NCI-H187 (cell line): Measurements from ENCODE around the gene EPB41.
"Not testable (repeated sequence)": the region's sequence is repeated elsewhere in the genome, so short reads cannot be mapped to it uniquely, and the experiment has no call there.

ENCODE experiments used
- DNase-seq, 2 experiments: peaks; one replicate each; lab custom pipeline; 2025; lab: John Stamatoyannopoulos, UW

The EPB41 gene

DNA sequence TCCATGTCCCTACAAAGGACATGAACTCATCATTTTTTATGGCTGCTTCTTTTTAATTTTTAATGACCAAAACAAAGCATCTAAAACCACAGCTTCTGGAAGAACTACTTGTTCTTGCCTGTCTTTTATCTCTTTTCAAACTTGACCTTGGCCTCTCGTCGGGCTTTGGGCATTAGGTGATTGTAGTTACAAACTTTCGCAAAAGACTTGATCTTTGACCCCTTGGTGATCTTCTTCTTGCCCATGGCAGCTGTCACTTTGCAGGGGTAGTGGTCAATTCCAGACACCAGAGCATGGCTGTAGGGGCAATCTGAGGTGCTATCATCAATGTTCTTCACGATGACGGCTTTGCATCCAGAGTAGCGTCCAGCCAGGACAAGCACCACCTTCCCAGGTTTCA lies 67.8 kb downstream of the EPB41 start:
- DNase-seq = no peak

DNA sequence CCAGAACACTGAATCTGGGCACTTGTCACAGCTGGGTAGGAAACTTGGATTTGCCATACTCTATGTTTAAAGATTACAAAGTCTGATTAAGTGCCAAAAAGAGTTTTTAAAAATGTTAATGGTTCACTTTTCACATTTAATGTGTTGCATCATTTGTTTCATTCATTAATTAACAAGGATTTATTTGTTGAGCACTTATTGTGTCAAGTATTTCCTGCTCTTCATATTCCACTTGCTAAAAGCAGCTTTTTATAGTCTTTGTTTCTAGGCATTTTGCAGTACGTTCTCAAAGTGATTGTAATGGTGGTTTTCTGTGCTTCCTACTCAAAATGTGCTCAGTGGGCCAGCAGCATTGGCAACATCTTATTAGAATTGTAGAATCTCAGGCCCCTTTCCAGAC lies 68.7 kb downstream of the EPB41 start:
- no peak for DNase-seq

DNA sequence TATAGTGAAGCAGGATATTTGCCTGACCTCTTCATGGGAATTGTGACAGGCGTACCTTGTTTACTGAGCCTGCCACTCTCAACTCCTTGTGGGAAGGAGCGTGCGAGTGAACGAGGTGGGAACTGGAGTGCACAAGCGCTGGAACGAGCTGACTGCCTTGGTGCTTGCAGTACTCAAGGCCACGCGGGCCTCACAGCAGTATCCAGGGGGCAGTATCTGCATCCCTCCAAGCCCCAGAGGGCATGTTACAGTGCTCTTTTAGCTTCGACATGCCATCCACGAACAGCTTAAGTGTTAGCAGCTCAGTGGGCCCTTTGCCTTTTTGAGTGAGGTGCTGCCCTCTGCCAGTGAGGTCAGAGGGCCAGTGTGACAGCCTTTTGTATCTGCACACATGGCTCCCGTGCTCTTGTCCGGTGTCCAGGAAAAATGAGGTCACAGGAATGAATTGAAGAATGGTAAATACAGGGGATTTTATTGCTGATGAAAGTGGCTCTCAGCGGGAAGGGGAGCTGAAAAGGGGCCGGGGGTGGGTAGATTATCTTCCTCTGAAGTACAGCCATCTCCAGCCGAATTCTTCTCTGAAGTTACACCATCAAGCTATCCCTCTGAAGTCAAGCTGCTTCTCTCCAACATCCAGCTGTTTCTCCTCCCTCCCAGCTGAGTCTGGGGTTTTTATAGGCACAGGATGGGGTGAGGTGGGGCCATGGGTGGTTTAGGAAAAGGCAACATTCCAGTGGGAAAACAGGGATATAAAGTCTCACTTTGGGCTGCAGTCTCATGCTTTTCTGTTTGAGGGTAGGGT lies 69.3 kb downstream of the EPB41 start:
- DNase-seq = no peak

DNA sequence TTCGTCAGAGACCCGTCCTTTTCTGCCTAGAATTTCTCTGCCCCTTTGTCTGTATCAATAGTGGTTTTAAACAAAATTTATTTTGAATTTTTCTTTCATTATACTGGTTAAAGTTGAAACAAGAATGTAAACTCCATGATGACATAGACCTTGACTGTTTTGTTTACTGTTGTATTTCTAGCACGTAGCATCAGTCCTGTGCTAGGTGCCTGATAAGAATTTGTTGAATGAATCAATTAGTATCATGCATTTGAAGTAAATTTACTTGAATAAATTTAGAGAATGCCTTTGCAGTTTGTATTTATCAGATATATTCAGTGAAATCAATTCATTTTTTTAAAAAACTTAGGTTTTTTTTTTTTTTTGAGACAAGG lies 69.9 kb downstream of the EPB41 start:
- no peak for DNase-seq

DNA sequence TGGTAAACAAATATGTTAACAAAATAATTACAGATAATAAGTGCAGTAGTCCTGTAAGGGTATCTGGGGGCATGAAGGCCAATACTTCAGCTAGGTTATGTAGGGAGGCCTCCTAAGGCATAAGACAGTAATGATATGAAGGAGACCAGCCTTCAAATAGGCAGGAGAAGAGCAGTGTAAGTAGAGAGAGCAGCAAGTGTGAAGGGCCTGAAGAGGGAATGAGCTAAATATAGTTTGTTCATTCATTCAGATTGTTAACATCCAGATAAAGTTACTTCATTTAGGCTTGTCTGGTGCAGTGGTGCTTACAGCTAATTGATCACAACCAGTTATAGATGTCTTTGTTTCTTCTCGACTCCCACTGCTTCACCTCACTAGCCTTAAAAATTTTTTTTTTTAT lies 71.1 kb downstream of the EPB41 start:
- DNase-seq = no peak

DNA sequence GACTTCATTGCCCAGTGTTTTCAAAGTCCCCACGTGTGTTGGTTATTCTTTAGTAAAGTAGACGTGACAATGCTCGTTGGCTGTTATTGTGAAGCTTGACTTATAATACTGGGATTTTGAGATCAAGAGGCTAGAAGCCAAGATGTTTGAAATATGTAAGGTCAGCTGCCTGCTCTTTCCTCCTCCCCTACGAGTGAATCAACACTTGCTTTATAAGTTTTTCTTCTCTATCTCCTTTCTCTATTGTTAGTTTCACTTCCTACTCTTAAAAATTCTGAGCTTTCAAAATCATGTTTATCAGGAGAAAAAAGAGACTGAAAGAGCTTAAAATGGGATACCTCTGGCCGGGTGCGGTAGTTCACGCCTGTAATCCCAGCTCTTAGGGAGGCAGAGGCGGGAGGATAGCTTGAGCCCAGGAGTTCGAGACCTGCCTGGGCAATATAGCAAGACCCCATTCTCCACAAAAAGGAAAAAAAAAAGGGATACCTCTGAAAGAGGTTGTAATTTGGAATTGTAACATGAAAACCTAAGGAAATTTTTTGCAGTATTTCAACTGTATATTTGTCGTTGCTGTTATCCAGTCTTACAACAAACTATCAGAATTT lies 72.0 kb downstream of the EPB41 start:
- DNase-seq = no peak

DNA sequence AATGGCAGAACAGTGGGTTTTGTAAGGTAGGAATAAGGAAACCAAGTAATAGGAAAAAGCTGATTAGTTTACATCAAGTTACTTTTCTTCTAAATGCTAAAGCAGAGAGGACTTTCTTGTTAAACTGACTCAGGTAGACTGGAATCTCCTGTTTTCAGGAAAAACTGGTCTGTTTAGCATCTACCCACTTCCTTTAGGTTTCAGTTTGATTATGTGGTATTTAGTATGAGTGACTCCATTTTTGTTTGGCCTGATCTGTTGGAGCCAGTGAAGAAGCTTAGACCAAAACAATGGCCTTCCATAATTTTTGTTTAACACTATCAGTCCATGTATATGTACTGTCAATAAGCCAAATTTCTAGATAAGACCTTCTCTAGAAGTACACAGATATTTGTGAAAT lies 88.4 kb downstream of the EPB41 start:
- DNase-seq = no peak

DNA sequence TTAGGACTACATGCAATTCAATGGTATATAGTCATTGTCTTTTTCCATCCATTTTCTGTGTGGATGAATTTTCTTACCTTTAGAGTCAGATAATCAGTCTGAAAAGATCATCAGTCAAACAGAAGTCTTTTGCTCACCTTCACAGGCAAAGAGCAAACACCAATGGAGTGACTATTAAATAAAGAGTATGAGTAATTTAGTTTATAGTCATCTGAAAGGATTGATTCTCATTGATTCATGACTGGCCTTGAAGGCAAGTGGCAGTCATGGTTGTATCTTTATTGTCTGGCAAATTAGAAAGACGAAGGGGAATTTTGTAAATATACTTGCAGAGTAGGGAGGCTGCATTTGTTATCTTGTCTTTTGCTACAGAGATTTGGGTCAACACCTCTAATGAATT lies 89.9 kb downstream of the EPB41 start:
- DNase-seq = no peak

DNA sequence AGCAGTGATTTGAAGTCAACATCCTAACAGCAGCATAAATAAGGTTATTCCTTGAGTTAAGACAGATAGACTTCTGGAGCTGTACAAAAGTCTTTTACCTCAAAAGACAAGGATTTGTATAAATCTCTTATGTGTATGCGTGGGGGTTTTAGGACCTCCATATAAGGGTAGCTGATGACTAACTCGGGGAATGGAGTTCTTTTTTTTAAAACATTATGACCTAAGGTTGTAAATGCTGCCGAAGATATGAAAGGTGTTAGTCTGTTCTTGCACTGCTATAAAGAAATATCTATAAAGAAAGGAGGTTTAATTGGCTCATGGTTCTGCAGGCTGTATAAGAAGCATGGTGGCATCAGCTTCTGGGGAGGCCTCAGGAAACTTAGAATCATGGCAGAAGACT lies 90.4 kb downstream of the EPB41 start:
- DNase-seq = no peak

DNA sequence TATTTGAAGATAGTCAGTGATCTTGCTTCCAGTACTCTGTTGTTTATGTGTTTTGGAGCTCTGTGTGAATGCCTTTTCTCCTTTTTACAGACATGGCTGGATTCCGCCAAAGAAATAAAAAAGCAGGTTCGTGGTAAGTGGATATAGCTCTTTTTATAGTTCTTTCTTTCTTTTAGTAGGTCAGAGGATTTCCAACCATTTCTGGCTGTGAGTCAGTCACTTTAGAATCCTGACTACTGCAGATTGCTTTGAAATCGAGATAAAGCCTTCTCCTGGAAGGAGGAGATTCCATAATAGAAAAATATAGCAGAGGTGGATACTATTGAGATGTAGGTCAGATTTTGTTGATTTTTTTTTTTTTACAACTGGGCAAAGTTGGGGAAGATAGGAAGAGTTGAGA lies 97.4 kb downstream of the EPB41 start:
- no peak for DNase-seq

DNA sequence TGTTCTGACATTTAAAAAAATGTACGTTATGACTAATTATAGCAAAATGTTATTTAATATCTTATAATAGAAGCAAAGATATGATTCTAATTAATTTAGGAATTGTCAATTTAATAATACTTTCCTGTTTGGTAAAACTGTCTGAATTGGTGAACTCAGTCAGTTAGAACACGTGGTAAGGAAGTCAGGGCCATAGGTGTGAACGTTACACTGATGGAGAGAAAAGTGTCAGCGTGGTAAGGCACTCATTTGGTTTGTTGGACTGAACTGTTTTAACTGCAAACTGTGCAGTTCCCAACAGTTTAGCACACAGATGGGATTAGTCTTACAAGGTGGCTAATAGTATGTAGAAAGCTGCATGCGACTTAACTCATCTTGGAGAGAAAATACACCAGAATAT lies 102.9 kb downstream of the EPB41 start:
- DNase-seq = no peak

DNA sequence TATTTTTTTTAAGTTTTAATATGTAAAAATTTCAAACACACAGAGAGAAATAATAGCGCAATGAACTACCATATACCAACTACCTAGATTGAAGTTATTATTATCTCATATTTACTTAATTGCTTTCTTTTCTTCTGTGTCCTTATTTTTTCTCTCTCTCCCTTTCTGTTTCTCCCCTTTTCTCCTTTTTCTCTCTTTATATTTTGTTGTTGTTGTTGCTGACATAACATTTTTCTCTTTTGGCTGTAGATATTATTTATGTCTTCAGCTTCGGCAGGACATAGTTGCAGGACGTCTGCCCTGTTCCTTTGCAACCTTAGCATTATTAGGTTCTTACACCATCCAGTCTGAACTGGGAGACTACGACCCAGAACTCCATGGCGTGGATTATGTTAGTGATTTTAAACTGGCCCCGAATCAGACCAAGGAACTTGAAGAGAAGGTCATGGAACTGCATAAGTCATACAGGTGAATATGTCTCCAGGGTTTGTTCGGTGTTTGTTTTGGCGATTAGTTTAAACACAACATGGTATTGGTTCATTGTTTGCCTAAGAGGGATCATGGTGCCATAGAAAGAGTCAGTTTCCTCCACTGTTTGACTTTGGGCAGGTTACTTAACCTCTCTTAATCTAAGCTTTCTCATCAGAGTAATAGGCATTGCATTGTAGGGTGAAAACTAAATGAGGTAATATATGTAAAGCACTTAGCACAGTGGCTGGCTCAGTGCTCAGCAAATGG lies 103.8 kb downstream of the EPB41 start:
- DNase-seq = no peak

DNA sequence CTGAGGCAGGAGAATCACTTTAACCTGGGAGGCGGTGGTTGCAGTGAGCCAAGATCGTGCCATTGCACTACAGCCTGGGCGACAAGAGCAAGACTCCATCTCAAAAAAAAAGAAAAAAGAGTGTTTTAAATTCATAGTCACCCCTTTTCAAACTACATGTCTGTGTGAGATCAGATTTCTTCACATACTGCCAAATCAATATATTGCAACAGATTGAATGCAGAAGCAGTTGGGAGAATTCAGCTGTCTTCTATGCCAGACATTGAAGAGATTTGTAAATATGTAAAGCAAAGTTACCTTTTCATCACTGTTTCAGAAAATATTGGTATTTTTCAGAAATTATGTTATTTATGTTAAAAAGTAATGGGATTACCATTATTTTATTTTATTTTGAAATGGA lies 108.3 kb downstream of the EPB41 start:
- no peak for DNase-seq

DNA sequence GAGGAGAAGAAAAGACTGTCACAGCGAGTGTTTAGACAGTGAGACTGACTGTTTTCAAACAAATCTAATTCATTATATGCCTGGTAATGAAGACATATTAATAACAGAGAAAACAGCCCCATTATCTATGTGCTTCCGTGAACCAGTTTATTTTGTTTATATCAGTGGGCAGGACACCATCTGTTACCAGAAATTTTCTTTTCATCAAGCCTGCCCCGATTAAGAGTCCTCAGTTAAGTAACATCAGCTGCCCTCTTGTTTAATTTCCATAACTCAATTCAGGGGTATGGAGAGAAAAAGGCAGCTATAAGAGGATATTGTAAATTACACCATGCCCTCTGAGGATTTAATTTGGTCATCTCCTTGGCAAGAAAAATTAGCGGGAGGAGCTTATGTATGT lies 115.3 kb downstream of the EPB41 start:
- DNase-seq = no peak

DNA sequence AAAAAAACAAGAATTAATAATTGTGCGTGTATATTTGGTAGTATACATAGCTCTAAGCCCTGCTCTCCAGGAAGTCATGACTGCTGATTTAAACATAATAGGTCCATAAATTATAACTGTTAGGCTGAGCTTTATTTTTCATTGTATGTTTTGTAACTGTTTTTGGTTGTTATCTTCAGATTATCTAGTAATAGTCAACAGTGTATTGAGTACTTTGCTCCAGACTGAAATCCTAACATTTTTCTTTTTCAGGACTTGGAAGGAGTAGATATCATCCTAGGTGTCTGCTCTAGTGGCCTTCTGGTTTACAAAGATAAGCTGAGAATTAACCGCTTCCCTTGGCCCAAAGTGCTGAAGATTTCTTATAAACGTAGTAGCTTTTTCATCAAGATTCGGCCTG lies 118.5 kb downstream of the EPB41 start:
- DNase-seq = no peak

DNA sequence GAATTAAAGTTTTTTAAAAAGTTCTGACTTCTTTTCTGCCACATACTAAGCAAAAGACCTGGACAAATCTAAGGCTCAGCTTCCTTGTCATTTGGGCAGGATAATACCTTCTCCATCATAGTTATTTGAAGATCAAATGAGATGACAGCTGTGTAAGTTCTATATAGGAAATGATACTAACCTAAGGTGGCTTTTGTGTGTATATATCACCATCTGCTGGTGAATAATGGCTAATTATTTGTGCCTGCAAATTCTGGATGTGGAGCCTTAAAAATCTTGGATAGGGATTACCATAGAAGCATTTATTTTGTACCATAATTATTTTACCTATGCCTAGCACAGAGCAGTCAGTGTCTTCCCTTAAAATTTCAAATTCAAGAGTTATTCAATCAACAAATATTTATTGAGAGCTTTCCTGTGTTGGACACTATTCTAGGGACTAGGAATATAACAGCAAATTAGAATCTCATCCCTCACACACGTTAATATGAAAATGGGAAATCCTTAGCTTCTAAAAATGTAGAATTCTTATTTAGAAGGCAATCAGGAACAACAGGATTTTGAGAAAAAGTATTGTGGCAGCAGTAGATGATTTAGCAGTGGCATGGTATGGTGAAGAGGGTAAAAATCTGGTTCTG lies 119.6 kb downstream of the EPB41 start:
- no peak for DNase-seq

DNA sequence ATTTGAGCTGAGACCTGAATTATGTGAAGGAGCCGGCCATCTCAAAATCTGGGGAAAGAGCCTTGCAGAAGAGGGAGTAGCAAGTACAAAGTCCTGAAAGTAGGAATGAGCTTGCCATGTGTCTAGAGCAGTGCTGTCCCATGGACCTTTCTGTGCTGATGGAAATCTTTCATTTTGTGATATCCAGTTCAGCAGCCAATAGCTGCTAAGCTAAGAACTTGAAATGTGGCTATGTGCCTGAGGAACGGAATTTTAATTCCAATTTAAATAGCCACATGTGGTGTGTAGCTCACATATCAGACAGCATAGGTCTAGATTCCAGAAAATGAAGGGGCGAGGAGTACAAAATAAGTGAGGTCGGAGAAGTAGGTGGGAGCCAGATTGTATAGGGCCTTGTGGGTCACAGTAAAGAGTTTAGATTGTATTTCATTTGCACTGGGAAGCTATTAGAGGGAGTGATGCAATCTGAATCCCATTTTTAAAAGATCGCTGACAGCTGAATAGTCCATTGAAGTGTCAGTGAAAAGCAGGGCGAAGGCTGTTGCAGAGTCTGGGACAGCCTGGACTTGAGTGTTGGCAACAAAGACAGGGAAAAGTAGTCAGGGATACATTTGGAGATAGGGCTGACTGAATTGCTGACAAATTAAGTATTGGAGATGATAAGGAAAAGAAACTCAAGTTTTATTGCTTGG lies 129.1 kb downstream of the EPB41 start:
- DNase-seq = no peak

DNA sequence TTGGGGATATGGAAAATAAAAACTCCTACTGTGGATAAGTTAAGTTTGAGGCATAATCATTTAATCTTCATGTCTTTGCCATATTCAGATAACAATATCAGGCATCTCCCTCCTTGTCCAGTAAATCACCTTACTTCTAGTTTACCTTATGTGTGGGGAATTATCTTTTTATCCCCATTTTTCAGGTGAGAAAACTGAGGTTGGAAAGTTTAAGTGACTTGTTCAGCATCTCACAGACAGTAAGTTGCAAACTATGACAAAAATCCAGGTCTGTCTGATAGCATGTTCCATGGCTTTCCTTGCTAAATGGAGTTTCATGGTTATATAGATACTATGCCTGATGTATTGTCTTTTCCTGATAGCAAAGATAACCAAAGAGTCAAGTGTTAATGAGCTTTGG lies 129.6 kb downstream of the EPB41 start:
- DNase-seq = no peak

DNA sequence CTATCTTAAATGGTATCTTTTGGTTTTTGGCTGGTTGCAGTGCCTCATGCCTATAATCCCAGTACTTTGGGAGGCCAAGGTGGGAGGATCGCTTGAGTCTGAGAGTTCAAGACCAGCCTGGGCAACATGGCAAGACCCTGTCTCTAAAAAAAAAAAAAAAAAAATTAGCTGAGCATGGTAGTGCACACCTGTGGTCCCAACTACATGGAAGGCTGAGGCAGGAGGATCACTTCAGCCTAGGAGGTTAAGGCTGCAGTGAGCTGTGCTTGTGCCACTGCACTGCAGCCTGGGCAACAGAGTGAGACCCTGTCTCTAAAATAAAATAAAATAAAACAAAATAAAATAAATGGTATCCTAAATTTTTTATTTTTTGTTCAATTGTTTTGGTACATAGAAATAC lies 131.3 kb downstream of the EPB41 start:
- DNase-seq = not testable (repeated sequence)

DNA sequence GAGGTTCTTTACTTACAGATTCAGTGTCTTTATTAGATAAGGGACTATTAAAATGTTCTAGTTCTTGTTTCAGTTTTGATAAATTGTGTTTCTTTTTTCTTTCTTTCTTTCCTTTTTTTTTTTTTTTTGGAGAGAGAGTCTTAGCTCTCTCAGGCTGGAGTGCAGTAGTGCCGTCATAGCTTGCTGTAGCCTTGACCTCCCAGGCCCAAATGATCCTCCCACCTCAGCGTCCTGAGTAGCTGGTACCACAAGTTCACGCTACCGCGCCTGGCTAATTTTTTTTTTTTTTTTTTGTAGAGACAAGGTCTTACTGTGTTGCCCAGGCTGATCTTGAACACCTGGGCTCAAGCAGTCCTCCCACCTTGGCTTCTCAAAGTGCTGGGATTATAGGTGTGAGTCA lies 132.8 kb downstream of the EPB41 start:
- no peak for DNase-seq

DNA sequence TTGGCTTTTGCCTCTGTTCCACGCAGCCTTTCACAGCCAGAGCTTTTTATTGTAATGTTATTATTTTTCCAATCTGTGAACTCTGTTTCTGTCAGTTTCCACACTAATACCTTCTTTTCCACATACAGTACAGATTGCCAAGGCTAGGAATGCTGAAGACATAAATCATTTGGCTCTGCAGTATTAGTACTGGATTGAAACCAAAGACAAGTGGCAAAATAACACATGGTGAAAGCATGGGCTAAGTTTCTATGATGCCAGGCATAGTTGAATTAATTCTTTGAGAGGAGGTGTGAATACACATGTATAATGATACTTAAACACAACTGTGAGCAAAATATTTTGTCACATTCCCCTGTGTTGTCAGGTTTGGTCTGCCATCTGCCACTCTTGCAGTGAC lies 135.8 kb downstream of the EPB41 start:
- no peak for DNase-seq

DNA sequence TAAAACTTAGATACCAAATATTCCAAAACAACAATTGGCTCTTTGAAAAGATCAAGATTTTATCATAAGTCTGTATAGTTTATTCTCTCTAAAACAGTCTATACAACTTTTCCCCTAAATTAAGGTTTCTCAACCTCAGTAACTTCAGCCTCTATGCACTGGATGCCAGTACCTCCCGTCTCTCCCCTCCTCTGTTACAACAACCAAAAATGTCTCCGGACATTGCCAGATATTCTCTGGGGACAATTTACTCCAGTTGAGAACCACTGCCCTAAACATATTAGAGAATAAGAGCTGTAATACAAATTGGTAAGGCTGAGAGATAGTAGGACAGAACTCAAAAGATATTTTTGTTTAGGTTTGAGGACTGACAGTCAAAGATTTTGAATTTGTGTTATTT lies 137.7 kb downstream of the EPB41 start:
- DNase-seq = no peak
